Measurements from ENCODE around the gene ATP10A.

DNA sequence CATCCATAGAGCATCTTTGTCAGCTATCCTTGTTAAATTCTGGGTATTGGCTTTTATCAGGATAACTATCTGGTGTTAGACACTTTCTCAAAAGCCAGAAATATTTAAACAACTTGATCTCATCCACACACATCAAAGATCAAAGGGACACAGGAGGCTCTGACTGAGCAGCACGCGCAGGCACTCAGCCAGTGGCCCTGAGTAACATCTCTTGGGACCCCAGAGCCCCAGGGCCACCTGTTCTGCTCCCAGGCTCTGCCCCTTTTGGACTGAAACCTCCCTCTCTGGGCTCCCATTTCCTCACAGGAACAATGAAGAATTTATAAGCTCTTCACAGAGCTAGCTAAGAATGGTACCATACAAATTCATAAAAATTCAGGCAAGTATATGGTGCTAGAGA, 16.1 kb downstream of the ATP10A start:
- TF ChIP-seq ZNF423 (CRISPR knock-in tag; IDR thresholded peaks at IDR 0.05): no peak
- TF ChIP-seq, protein P1, sequence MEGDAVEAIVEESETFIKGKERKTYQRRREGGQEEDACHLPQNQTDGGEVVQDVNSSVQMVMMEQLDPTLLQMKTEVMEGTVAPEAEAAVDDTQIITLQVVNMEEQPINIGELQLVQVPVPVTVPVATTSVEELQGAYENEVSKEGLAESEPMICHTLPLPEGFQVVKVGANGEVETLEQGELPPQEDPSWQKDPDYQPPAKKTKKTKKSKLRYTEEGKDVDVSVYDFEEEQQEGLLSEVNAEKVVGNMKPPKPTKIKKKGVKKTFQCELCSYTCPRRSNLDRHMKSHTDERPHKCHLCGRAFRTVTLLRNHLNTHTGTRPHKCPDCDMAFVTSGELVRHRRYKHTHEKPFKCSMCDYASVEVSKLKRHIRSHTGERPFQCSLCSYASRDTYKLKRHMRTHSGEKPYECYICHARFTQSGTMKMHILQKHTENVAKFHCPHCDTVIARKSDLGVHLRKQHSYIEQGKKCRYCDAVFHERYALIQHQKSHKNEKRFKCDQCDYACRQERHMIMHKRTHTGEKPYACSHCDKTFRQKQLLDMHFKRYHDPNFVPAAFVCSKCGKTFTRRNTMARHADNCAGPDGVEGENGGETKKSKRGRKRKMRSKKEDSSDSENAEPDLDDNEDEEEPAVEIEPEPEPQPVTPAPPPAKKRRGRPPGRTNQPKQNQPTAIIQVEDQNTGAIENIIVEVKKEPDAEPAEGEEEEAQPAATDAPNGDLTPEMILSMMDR (IDR thresholded peaks at IDR 0.05): no peak
- TF ChIP-seq, protein P2, sequence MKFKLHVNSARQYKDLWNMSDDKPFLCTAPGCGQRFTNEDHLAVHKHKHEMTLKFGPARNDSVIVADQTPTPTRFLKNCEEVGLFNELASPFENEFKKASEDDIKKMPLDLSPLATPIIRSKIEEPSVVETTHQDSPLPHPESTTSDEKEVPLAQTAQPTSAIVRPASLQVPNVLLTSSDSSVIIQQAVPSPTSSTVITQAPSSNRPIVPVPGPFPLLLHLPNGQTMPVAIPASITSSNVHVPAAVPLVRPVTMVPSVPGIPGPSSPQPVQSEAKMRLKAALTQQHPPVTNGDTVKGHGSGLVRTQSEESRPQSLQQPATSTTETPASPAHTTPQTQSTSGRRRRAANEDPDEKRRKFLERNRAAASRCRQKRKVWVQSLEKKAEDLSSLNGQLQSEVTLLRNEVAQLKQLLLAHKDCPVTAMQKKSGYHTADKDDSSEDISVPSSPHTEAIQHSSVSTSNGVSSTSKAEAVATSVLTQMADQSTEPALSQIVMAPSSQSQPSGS (CRISPR knock-in tag; IDR thresholded peaks at IDR 0.05; ENCODE audit: borderline replicate concordance, low read depth): no peak
- TF ChIP-seq TCF7 (CRISPR knock-in tag; IDR thresholded peaks at IDR 0.05; ENCODE audit: low read depth): no peak
- TF ChIP-seq PRRX2 (CRISPR knock-in tag; IDR thresholded peaks at IDR 0.05): no peak
- TF ChIP-seq ZNF416 (CRISPR knock-in tag; IDR thresholded peaks at IDR 0.05): no peak
- no peak for TF ChIP-seq NR2C2 (CRISPR knock-in tag; IDR thresholded peaks at IDR 0.05)
- TF ChIP-seq JUN (CRISPR knock-in tag; IDR thresholded peaks at IDR 0.05): no peak
- TF ChIP-seq, protein P3, sequence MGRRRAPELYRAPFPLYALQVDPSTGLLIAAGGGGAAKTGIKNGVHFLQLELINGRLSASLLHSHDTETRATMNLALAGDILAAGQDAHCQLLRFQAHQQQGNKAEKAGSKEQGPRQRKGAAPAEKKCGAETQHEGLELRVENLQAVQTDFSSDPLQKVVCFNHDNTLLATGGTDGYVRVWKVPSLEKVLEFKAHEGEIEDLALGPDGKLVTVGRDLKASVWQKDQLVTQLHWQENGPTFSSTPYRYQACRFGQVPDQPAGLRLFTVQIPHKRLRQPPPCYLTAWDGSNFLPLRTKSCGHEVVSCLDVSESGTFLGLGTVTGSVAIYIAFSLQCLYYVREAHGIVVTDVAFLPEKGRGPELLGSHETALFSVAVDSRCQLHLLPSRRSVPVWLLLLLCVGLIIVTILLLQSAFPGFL (CRISPR knock-in tag; IDR thresholded peaks at IDR 0.05; ENCODE audit: borderline replicate concordance): no peak
- TF ChIP-seq FOXJ3 (CRISPR knock-in tag; IDR thresholded peaks at IDR 0.05; ENCODE audit: borderline replicate concordance): no peak

Measured in WTC11 (cell line).